H1 (cell line): Measurements from ENCODE around the gene ZNF629. TPM values are rescaled to one million over a fixed set of nuclear protein-coding genes. Genes with fewer than 3 reads are reported as not detected.

ENCODE experiments used
- EZH2 ChIP-seq: fragments of 200-600 bp; sonication (generic); IDR thresholded peaks from 2 replicates; pipeline ENCODE4 v1.7.1; 2012; ENCODE audit warnings: low read depth, mild to moderate bottlenecking, moderate library complexity, low read length, inconsistent platforms; ENCODE audit not compliant: severe bottlenecking
- GTF2F1 ChIP-seq: IDR thresholded peaks from 2 replicates; pipeline ENCODE4 v1.6.1; 2012; ENCODE audit warnings: low read depth, low read length, improper control_type of control experiment, borderline replicate concordance
- POLR2AphosphoS5 ChIP-seq: IDR thresholded peaks from 2 replicates; pipeline ENCODE4 v1.6.1; 2011; ENCODE audit warnings: low read depth, low read length
- RXRA ChIP-seq: IDR thresholded peaks from 2 replicates; pipeline ENCODE4 v1.6.1; 2011; ENCODE audit warnings: low read depth, mild to moderate bottlenecking, low read length, moderate library complexity; ENCODE audit not compliant: insufficient read depth
- polyA plus RNA-seq, 7 experiments: library from polyadenylated mRNA; depleted of rRNA in 3 of 7; stranded (reverse) in 5 of 7; unstranded in 2 of 7; fragments of >200 nt in 5 of 7; fragments of 200-250 nt in 2 of 7; gene quantifications; 1 replicate in 5 of 7; 2 replicates in 1 of 7; 4 replicates in 1 of 7; pipeline versions ENCODE4 v1.2.1 to v1.2.3, GENCODE V29; 2011 to 2013; ENCODE audit warnings: missing spikeins in 2 of 7, mixed read lengths in 2 of 7
- total RNA-seq: library from RNA; stranded (reverse); fragmentation: NEBNext Ultra II Directional; extraction: Animal tissue kit (Norgen Biotek cat#: 25700); gene quantifications from 2 replicates; pipeline ENCODE4 v1.2.1, GENCODE V29; 2021
- TF ChIP-seq, protein P1 (sequence below): fragments of 300-600 bp; sonication (generic); IDR thresholded peaks from 2 replicates; pipeline ENCODE4 v1.7.1; 2012; ENCODE audit warnings: low read length, moderate library complexity, mild to moderate bottlenecking, inconsistent platforms; ENCODE audit not compliant: insufficient replicate concordance

Gene ZNF629
- total and polyA plus RNA-seq, 2 of the 8 experiments (the other 6 are each of a cell fraction or from before 2014, with no cell fraction given) = 11.0 to 19.5 TPM

DNA sequence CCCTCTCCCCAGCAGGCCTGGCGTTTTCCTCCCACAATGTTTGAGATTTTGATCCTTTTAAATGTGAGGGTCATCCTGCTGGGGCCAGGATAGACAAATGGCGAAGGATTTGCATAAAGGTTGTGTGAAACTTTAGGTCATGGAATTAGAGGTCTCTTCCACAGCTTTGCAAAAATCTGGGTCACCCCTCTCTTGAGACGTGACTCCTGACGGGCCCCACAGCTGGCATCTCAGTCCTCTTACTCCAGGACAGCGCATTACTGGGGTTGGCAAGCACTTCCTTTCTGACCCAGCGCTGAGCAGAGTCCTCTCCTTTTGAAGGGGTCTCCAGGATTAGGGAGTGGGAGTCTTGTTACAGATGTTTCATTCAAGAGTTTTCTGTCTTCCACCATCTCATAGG is 7.4 kb downstream of the ZNF629 start (continued):
- TF ChIP-seq, protein P1, sequence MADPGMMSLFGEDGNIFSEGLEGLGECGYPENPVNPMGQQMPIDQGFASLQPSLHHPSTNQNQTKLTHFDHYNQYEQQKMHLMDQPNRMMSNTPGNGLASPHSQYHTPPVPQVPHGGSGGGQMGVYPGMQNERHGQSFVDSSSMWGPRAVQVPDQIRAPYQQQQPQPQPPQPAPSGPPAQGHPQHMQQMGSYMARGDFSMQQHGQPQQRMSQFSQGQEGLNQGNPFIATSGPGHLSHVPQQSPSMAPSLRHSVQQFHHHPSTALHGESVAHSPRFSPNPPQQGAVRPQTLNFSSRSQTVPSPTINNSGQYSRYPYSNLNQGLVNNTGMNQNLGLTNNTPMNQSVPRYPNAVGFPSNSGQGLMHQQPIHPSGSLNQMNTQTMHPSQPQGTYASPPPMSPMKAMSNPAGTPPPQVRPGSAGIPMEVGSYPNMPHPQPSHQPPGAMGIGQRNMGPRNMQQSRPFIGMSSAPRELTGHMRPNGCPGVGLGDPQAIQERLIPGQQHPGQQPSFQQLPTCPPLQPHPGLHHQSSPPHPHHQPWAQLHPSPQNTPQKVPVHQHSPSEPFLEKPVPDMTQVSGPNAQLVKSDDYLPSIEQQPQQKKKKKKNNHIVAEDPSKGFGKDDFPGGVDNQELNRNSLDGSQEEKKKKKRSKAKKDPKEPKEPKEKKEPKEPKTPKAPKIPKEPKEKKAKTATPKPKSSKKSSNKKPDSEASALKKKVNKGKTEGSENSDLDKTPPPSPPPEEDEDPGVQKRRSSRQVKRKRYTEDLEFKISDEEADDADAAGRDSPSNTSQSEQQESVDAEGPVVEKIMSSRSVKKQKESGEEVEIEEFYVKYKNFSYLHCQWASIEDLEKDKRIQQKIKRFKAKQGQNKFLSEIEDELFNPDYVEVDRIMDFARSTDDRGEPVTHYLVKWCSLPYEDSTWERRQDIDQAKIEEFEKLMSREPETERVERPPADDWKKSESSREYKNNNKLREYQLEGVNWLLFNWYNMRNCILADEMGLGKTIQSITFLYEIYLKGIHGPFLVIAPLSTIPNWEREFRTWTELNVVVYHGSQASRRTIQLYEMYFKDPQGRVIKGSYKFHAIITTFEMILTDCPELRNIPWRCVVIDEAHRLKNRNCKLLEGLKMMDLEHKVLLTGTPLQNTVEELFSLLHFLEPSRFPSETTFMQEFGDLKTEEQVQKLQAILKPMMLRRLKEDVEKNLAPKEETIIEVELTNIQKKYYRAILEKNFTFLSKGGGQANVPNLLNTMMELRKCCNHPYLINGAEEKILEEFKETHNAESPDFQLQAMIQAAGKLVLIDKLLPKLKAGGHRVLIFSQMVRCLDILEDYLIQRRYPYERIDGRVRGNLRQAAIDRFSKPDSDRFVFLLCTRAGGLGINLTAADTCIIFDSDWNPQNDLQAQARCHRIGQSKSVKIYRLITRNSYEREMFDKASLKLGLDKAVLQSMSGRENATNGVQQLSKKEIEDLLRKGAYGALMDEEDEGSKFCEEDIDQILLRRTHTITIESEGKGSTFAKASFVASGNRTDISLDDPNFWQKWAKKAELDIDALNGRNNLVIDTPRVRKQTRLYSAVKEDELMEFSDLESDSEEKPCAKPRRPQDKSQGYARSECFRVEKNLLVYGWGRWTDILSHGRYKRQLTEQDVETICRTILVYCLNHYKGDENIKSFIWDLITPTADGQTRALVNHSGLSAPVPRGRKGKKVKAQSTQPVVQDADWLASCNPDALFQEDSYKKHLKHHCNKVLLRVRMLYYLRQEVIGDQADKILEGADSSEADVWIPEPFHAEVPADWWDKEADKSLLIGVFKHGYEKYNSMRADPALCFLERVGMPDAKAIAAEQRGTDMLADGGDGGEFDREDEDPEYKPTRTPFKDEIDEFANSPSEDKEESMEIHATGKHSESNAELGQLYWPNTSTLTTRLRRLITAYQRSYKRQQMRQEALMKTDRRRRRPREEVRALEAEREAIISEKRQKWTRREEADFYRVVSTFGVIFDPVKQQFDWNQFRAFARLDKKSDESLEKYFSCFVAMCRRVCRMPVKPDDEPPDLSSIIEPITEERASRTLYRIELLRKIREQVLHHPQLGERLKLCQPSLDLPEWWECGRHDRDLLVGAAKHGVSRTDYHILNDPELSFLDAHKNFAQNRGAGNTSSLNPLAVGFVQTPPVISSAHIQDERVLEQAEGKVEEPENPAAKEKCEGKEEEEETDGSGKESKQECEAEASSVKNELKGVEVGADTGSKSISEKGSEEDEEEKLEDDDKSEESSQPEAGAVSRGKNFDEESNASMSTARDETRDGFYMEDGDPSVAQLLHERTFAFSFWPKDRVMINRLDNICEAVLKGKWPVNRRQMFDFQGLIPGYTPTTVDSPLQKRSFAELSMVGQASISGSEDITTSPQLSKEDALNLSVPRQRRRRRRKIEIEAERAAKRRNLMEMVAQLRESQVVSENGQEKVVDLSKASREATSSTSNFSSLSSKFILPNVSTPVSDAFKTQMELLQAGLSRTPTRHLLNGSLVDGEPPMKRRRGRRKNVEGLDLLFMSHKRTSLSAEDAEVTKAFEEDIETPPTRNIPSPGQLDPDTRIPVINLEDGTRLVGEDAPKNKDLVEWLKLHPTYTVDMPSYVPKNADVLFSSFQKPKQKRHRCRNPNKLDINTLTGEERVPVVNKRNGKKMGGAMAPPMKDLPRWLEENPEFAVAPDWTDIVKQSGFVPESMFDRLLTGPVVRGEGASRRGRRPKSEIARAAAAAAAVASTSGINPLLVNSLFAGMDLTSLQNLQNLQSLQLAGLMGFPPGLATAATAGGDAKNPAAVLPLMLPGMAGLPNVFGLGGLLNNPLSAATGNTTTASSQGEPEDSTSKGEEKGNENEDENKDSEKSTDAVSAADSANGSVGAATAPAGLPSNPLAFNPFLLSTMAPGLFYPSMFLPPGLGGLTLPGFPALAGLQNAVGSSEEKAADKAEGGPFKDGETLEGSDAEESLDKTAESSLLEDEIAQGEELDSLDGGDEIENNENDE = no peak
- TF ChIP-seq EZH2 = no peak
- no peak for TF ChIP-seq RXRA
- no peak for TF ChIP-seq GTF2F1
- TF ChIP-seq POLR2AphosphoS5 = no peak
